Left lung (tissue), 10 donors: Measurements from ENCODE around the gene TRPT1. TPM values are rescaled to one million over a fixed set of nuclear protein-coding genes. Genes with fewer than 3 reads are reported as not detected.
A peak's percentile ranks its signal among the peaks of the same experiment; 100 is the strongest.

Experiments used
- ATAC-seq: fragments of 200-7000 bp; cut with Tn5 transposase; one replicate; pipeline ENCODE4 v1.9.1; 2020; ENCODE audit warnings: moderate library complexity
- DNase-seq, 4 donors: peaks; one replicate each; pipeline ENCODE4 v3.0.0-alpha.2; 2013 to 2020
- H3K27ac ChIP-seq, 2 donors: fragments of 200-600 bp; sonication (generic) in 1 of 2; one replicate each; pipeline versions ENCODE4 v1.5.0 to v1.8.0; 2020 to 2021
- H3K27me3 ChIP-seq, 2 donors: fragments of 200-600 bp; sonication (generic) in 1 of 2; one replicate each; pipeline versions ENCODE4 v1.5.0 to v1.8.0; 2020 to 2021
- H3K36me3 ChIP-seq, 2 donors: fragments of 200-600 bp; sonication (generic) in 1 of 2; one replicate each; pipeline versions ENCODE4 v1.5.0 to v1.8.0; 2020 to 2021
- H3K4me1 ChIP-seq, 2 donors: fragments of 200-600 bp; one replicate each; pipeline ENCODE4 v1.8.0; 2021
- H3K4me3 ChIP-seq, 2 donors: fragments of 200-600 bp; sonication (generic) in 1 of 2; one replicate each; pipeline versions ENCODE4 v1.5.0 to v1.8.0; 2020 to 2021; ENCODE audit warnings: mild to moderate bottlenecking in 1 of 2
- H3K9me3 ChIP-seq, 2 donors: fragments of 200-600 bp; sonication (generic) in 1 of 2; one replicate each; pipeline versions ENCODE4 v1.5.0 to v1.8.0; 2020 to 2021
- intact Hi-C, 2 donors: fragments of 100-400 bp; cut with DNase I; formaldehyde crosslinking; loops; one replicate each; pipeline versions ENCODE4 v1.11.2 to v1.14.2; 2022
- polyA plus RNA-seq, 6 donors: library from polyadenylated mRNA; unstranded; fragments of 120-200 nt; gene quantifications; one replicate each; pipeline ENCODE4 v1.2.1, GENCODE V29; 2013; ENCODE audit not compliant: insufficient read length in 6 of 6
- total RNA-seq, 2 donors: library from RNA; stranded (reverse); fragmentation: NEBNext Ultra II Directional; extraction: Animal tissue kit (Norgen Biotek cat#: 25700); gene quantifications; one replicate each; pipeline ENCODE4 v1.2.1, GENCODE V29; 2021
- TF ChIP-seq, protein P1 (sequence below), 2 donors: fragments of 200-600 bp; sonication (generic) in 1 of 2; IDR thresholded peaks; one replicate each; pipeline versions ENCODE4 v1.5.0 to v1.8.0; 2021; ENCODE audit warnings: antibody characterized with exemption in 2 of 2
- donor health status: DM: no; HTN: yes; CAD: no.
- donor health status: DM: no; HTN: no; CAD: no.

The TRPT1 gene
- total and polyA plus RNA-seq, 8 donors = 26.3 to 33.2 (median 28.2) TPM

DNA sequence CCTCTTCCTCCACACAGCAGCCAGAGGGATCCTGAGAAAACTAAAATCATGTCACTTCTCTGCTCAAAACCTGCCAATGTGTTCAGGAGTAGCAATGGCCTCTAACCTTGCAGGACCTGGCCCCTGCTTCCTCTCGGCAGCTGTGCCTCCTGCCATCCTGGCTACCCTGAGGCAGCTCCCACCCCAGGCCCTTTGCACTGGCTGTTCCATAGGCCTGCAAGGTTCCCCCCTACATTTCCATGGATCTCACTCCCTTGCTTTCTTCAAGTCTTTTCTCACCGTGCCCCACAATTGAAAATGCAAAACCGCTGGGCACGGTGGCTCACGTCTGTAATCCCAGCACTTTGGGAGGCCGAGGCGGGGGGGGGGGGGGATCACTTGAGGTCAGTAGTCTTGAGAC, 42.1 kb downstream of the TRPT1 start:
- DNase-seq (peak in 1 of 4 donors; percentile 13), ATAC-seq (no peak)
- Histone ChIP-seq H3K4me1 (peaks cover 14 to 45% of the 10 kb centered on the region in 2 donors), H3K36me3 (peaks cover 0 to 2% of the 10 kb centered on the region in 2 donors), H3K27ac (peak overlapping the region in 1 of 2 donors; percentile 8), H3K4me3 (no peak overlapping the region), H3K9me3 (no peaks in the 10 kb centered on the region), H3K27me3 (no peaks in the 10 kb centered on the region)
- TF ChIP-seq, protein P1, sequence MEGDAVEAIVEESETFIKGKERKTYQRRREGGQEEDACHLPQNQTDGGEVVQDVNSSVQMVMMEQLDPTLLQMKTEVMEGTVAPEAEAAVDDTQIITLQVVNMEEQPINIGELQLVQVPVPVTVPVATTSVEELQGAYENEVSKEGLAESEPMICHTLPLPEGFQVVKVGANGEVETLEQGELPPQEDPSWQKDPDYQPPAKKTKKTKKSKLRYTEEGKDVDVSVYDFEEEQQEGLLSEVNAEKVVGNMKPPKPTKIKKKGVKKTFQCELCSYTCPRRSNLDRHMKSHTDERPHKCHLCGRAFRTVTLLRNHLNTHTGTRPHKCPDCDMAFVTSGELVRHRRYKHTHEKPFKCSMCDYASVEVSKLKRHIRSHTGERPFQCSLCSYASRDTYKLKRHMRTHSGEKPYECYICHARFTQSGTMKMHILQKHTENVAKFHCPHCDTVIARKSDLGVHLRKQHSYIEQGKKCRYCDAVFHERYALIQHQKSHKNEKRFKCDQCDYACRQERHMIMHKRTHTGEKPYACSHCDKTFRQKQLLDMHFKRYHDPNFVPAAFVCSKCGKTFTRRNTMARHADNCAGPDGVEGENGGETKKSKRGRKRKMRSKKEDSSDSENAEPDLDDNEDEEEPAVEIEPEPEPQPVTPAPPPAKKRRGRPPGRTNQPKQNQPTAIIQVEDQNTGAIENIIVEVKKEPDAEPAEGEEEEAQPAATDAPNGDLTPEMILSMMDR (IDR thresholded peaks at IDR 0.05) = no peak
- intact Hi-C loops = no loop called here

DNA sequence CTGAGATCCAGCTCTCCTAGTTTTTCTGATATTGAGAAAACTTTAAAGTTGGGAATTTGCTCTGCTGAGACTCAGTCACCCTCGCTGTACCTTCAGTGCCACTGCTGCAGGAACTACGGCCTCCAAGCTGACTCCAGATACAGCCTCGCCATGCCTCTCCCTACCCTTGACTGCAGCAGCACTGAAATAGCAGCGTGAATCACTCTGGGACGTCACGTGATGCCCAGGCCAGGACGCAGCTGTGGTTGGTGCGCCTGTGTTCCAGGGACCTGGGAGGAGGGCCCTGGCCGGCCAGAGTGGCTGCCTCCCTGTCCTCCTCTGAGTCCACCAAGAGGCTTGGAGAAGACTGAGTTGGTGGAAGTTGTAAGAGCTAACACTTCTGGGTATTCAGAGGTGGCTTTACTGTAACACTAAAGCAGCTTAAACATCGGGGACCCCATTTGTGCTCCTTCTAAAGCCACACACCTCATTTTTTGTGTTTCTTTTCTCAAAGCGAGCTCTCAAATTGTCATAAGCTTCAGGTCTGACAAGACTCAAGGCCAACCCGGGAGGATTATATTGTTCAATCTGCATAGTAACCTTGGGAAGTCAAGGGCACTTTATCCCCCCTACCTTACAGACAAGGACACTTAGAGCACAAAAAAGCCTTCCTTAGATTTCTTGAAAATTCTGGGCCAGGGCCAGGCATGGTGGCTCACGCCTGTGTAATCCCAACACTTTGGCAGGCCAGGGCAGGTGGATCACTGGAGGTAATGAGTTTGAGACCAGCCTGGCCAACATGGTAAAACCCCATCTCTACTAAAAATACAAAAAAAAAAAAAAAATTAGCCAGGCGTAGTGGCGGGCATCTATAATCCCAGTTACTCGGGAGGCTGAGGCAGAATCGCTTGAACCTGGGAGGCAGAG, 44.2 kb downstream of the TRPT1 start:
- Histone ChIP-seq H3K27me3 (no peaks in the 10 kb centered on the region), H3K4me1 (peaks cover 14 to 45% of the 10 kb centered on the region in 2 donors), H3K36me3 (no peaks in the 10 kb centered on the region), H3K9me3 (no peaks in the 10 kb centered on the region), H3K27ac (peak overlapping the region; percentile 70 to 79), H3K4me3 (no peak overlapping the region)
- ATAC-seq (peak; percentile 58), DNase-seq (peak; percentile 68 to 94 (median 93))
- intact Hi-C loops = no loop called here
- TF ChIP-seq, protein P1 (IDR thresholded peaks at IDR 0.05) = no peak

DNA sequence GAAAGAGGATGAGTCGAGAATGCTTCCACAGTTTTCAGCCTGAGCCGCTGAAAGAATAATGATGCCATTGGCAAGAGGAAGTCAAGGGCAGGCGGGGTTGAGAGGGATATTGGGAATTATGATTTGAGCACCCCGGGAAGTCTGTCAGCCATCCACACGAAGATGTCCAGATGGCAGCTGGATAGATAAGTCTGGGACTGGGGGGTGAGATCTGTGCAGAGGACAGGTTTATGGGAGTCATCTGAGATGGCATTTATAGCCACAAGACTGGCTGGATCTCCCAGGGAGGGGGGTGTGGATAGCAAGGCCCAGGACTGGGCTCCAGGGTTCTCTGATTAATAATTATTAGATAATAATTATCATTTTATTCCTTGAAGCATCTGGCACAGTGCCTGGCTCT, 45.1 kb downstream of the TRPT1 start:
- peak in 1 of 4 donors; percentile 7 for DNase-seq
- H3K27ac ChIP-seq = peak overlapping the region; percentile 70 to 79

DNA sequence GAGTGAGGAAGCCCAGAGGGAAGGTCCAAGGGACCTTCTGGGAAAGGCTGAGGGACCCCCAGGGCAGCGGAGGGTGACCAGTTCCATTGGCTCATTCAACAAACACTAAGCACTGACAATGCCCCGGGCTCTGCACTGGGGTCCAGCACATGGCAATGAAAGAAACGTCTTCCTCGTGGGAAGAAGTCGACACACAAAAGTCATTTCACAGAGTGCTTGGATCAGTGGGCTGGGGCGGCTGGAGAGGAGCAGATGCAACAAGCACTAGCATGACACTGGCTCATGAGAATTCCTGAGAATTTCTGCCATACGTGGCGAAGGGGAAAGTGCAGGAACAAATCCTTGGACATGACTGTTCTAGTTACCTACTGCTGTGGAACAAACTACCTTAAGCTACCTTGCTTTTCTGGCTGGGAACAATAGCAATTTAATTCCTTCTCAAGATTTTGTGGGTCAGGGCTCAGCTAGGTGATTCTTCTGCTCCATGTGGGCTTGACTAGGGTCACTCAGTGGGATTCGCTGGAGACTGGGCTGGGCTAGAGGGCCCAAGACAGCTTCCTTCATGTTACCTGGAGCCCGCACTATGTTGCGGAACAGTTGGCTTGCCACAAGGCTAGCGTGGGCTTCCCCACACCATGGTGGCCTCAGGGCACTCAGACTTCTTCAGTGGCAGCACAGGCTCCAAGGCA, 46.9 kb downstream of the TRPT1 start:
- intact Hi-C loops = no loop called here
- TF ChIP-seq, protein P1 (IDR thresholded peaks at IDR 0.05) = no peak
- H3K27me3 ChIP-seq = no peaks in the 10 kb centered on the region
- ATAC-seq = no peak
- H3K27ac ChIP-seq = no peak overlapping the region
- no peaks in the 10 kb centered on the region for H3K36me3 ChIP-seq
- H3K9me3 ChIP-seq = no peaks in the 10 kb centered on the region
- peaks cover 10 to 34% of the 10 kb centered on the region in 2 donors for H3K4me1 ChIP-seq
- no peak overlapping the region for H3K4me3 ChIP-seq
- DNase-seq = peak in 1 of 4 donors; percentile 24

More for the DNA sequence above, 45.1 kb downstream of the TRPT1 start:
- no peak for ATAC-seq
- H3K36me3 ChIP-seq = no peaks in the 10 kb centered on the region
- TF ChIP-seq, protein P1 (IDR thresholded peaks at IDR 0.05) = no peak
- no peaks in the 10 kb centered on the region for H3K27me3 ChIP-seq
- no peak overlapping the region for H3K4me3 ChIP-seq
- no peaks in the 10 kb centered on the region for H3K9me3 ChIP-seq
- intact Hi-C loops = no loop called here
- peaks cover 14 to 45% of the 10 kb centered on the region in 2 donors for H3K4me1 ChIP-seq

DNA sequence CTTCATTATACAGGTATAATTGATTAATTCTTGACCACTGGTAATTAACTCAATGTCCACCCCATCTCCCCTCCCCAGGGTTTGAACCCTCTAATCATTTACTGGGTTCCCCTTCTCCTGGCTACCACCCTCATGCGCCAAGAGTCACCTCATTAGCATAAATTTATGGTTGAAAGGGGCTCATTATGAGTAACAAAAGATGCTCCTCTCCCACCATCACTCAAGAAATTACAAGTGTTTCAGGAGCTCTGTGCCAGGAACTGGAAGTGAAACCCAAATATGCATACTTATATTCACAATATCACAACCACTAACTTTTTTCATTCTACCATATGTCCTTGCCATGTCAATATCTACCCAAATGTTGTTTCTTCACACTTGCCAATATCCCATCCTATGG, 47.8 kb downstream of the TRPT1 start:
- no peak overlapping the region for H3K27ac ChIP-seq
- H3K4me3 ChIP-seq = no peak overlapping the region
- intact Hi-C loops = no loop called here
- DNase-seq (no peak), ATAC-seq (no peak)
- H3K4me1 ChIP-seq = peaks cover 10 to 25% of the 10 kb centered on the region in 2 donors
- TF ChIP-seq, protein P1 (IDR thresholded peaks at IDR 0.05) = no peak
- H3K27me3 ChIP-seq = no peaks in the 10 kb centered on the region
- H3K36me3 ChIP-seq = no peaks in the 10 kb centered on the region
- H3K9me3 ChIP-seq = peaks cover 0 to 5% of the 10 kb centered on the region in 2 donors
